Spleen (tissue), 11 donors: ENCODE data around the gene CPNE9. TPM values are rescaled to one million over a fixed set of nuclear protein-coding genes. Genes with fewer than 3 reads are reported as not detected.
A peak's percentile ranks its signal among the peaks of the same experiment; 100 is the strongest.

ENCODE experiments used
- DNase-seq: peaks from one replicate; pipeline ENCODE4 v3.0.0-alpha.2; 2020
- H3K27ac ChIP-seq, 8 donors: fragments of 200-600 bp; sonication (generic) in 7 of 8; 1 replicate in 4 of 8; 2 replicates in 4 of 8; pipeline versions ENCODE4 v1.5.0 to v1.8.0; 2016 to 2021; ENCODE audit warnings: inconsistent platforms in 4 of 8, mild to moderate bottlenecking in 4 of 8, moderate library complexity in 1 of 8
- H3K27me3 ChIP-seq, 7 donors: fragments of 200-600 bp; sonication (generic) in 6 of 7; replicated peaks in 1 of 7; 1 replicate in 4 of 7; 2 replicates in 3 of 7; pipeline versions ENCODE4 v1.5.0 to v1.8.0; 2016 to 2021; ENCODE audit warnings: inconsistent platforms in 3 of 7, mild to moderate bottlenecking in 1 of 7
- H3K36me3 ChIP-seq, 6 donors: fragments of 200-600 bp; sonication (generic) in 5 of 6; 1 replicate in 4 of 6; 2 replicates in 2 of 6; pipeline versions ENCODE4 v1.5.0 to v1.8.0; 2016 to 2021; ENCODE audit warnings: inconsistent platforms in 2 of 6
- H3K4me1 ChIP-seq, 6 donors: fragments of 200-600 bp; sonication (generic) in 5 of 6; 1 replicate in 3 of 6; 2 replicates in 3 of 6; pipeline versions ENCODE4 v1.5.0 to v1.8.0; 2016 to 2021; ENCODE audit warnings: inconsistent platforms in 3 of 6
- H3K4me3 ChIP-seq, 8 donors: fragments of 200-600 bp; sonication (generic) in 7 of 8; 1 replicate in 4 of 8; 2 replicates in 4 of 8; pipeline versions ENCODE4 v1.5.0 to v1.8.0; 2016 to 2021; ENCODE audit warnings: inconsistent platforms in 4 of 8, mild to moderate bottlenecking in 4 of 8, moderate library complexity in 2 of 8
- H3K9me3 ChIP-seq, 8 donors: fragments of 200-600 bp; sonication (generic) in 7 of 8; 1 replicate in 4 of 8; 2 replicates in 4 of 8; pipeline versions ENCODE4 v1.5.0 to v1.8.0; 2016 to 2021; ENCODE audit warnings: inconsistent platforms in 4 of 8
- CTCF ChIP-seq, 11 experiments: fragments of 200-600 bp in 7 of 11; fragments of 450-650 bp in 4 of 11; sonication (generic) in 4 of 11; IDR thresholded peaks in 8 of 11; conservative IDR thresholded peaks in 3 of 11; 1 replicate in 7 of 11; 2 replicates in 4 of 11; pipeline versions ENCODE4 v1.4.0 to v1.8.0; 2016 to 2021; ENCODE audit warnings: antibody characterized with exemption in 11 of 11, inconsistent platforms in 4 of 11, mild to moderate bottlenecking in 1 of 11
- POLR2A ChIP-seq, 3 donors: fragments of 450-650 bp; IDR thresholded peaks; one replicate each; pipeline ENCODE4 v1.5.1; 2017; ENCODE audit warnings: antibody characterized with exemption in 3 of 3, mild to moderate bottlenecking in 1 of 3
- POLR2AphosphoS5 ChIP-seq, 3 donors: sonication (generic); formaldehyde crosslinking; IDR thresholded peaks; one replicate each; pipeline ENCODE4 v1.5.1; 2017; ENCODE audit warnings: antibody characterized with exemption in 3 of 3
- WGBS, 5 donors: extraction: QIAGEN DNeasy Blood & Tissue Kit in 3 of 5; methylation state at CpG; one replicate each; pipeline versions ENCODE4 v1.1.5 to v1.1.7; 2013 to 2018; 5-methylcytosine and 5-hydroxymethylcytosine counted together
- intact Hi-C: fragments of 100-400 bp; cut with DNase I; formaldehyde crosslinking; loops from one replicate; pipeline ENCODE4 v1.15.0; 2023; ENCODE audit warnings: low total_unique reads
- polyA plus RNA-seq, 3 donors: library from polyadenylated mRNA; stranded (reverse); fragments of 200-250 nt; gene quantifications; one replicate each; pipeline ENCODE4 v1.2.1, GENCODE V29; 2013
- total RNA-seq, 7 donors: library from RNA; depleted of rRNA in 3 of 7; stranded (reverse); fragments of >200 nt in 3 of 7; fragmentation: NEBNext Ultra II Directional in 4 of 7; extraction: Animal tissue kit (Norgen Biotek cat#: 25700) in 4 of 7; gene quantifications; one replicate each; pipeline versions ENCODE4 v1.1.0 to v1.2.1, GENCODE V29; 2016 to 2021
- donor health status: healthy with polysubstance abuse.
- donor health status: DM: no; HTN: no; CAD: no; lungs with moderate emphysema.
- donor health status: DM: no; HTN: no; CAD: no.
- donor health status: Bipolar disorder and iron deficiency.
- donor health status: healthy.
- donor health status: DM: no; HTN: no; CAD: no.
- donor health status: DM: yes; HTN: yes; CAD: no.

CPNE9 gene
- total and polyA plus RNA-seq, 10 donors, result 0.15 to 0.63 (median 0.20) TPM; not detected in 6

GRCh38 chr3:9664119-9664751 lies 39.4 kb upstream of the CPNE9 start:
- no peaks in the 10 kb centered on the region for H3K9me3 ChIP-seq
- intact Hi-C loops, result no loop called here
- peaks cover 0 to 13% (median 0%) of the 10 kb centered on the region in 6 donors for H3K4me1 ChIP-seq
- 95 to 99% (median 98%) methylated on average over 5 of the region's 5 CpGs for WGBS, 5 donors
- no peaks in the 10 kb centered on the region for H3K27me3 ChIP-seq
- H3K36me3 ChIP-seq, result peaks cover 6 to 100% (median 100%) of the 10 kb centered on the region in 6 donors
- DNase-seq, result no peak
- TF ChIP-seq POLR2AphosphoS5 (IDR thresholded peaks at IDR 0.05), result no peak
- no peak for TF ChIP-seq POLR2A (IDR thresholded peaks at IDR 0.05)
- TF ChIP-seq CTCF (IDR thresholded peaks at IDR 0.05 in 8 of 11, conservative IDR thresholded peaks at IDR 0.05 in 3 of 11), result no peak
- no peak overlapping the region for H3K27ac ChIP-seq
- no peak overlapping the region for H3K4me3 ChIP-seq

- Histone ChIP-seq H3K27ac (no peak overlapping the region), H3K27me3 (no peaks in the 10 kb centered on the region), H3K9me3 (no peaks in the 10 kb centered on the region), H3K36me3 (peaks cover 6 to 100% (median 99%) of the 10 kb centered on the region in 6 donors), H3K4me3 (no peak overlapping the region), H3K4me1 (peaks cover 0 to 16% (median 2%) of the 10 kb centered on the region in 6 donors)
- TF ChIP-seq CTCF (IDR thresholded peaks at IDR 0.05 in 8 of 11, conservative IDR thresholded peaks at IDR 0.05 in 3 of 11) (no peak), POLR2A (IDR thresholded peaks at IDR 0.05) (no peak)
- intact Hi-C loops, result no loop called here
- 76 to 87% (median 82%) methylated on average over 7 of the region's 7 CpGs for WGBS, 5 donors
- peak; percentile 4 for DNase-seq
Observed at GRCh38 chr3:9666704-9667445, 36.8 kb upstream of the CPNE9 start.

- H3K27me3 ChIP-seq, result no peaks in the 10 kb centered on the region
- peaks cover 3 to 100% (median 99%) of the 10 kb centered on the region in 6 donors for H3K36me3 ChIP-seq
- peaks cover 0 to 16% (median 2%) of the 10 kb centered on the region in 6 donors for H3K4me1 ChIP-seq
- H3K4me3 ChIP-seq, result no peak overlapping the region
- TF ChIP-seq POLR2AphosphoS5 (IDR thresholded peaks at IDR 0.05) (peak in 1 of 3 donors; percentile 11), CTCF (IDR thresholded peaks at IDR 0.05 in 8 of 11, conservative IDR thresholded peaks at IDR 0.05 in 3 of 11) (no peak), POLR2A (IDR thresholded peaks at IDR 0.05) (no peak)
- peak overlapping the region in 2 of 8 donors; percentile 7 to 19 for H3K27ac ChIP-seq
- intact Hi-C loops, result no loop called here
- peak; percentile 29 for DNase-seq
- 81 to 97% (median 88%) methylated on average over 4 of the region's 4 CpGs for WGBS, 5 donors
- no peaks in the 10 kb centered on the region for H3K9me3 ChIP-seq
Observed at GRCh38 chr3:9669277-9669676, 34.4 kb upstream of the CPNE9 start.
